Pulmonary artery endothelial cell (primary cell): ENCODE results near the gene DNAH9. TPM values are rescaled to one million over a fixed set of nuclear protein-coding genes. Genes with fewer than 3 reads are reported as not detected.
"Not testable (repeated sequence)": the region's sequence is repeated elsewhere in the genome, so short reads cannot be mapped to it uniquely, and the experiment has no call there.

Source experiments
- DNase-seq: peaks from one replicate; pipeline ENCODE4 v3.0.0-alpha.2; 2011; ENCODE audit warnings: low read depth, low spot score
- total RNA-seq: library from RNA; depleted of rRNA; stranded (reverse); fragments of >200 nt; gene quantifications from 2 replicates; pipeline ENCODE4 v1.2.3, GENCODE V29; 2014

DNAH9 gene
- total RNA-seq, 1 donor from 2014 or later = 0.07 TPM

- no peak for DNase-seq
Measured at GRCh38 chr17:11899537-11899942, 301.3 kb downstream of the DNAH9 start.

- DNase-seq = no peak
Measured at GRCh38 chr17:11900041-11900476, 301.8 kb downstream of the DNAH9 start.

GRCh38 chr17:11900655-11901054, 302.4 kb downstream of the DNAH9 start:
- no peak for DNase-seq

GRCh38 chr17:11901931-11902330, 303.7 kb downstream of the DNAH9 start:
- no peak for DNase-seq

GRCh38 chr17:11908711-11909146, 310.5 kb downstream of the DNAH9 start:
- DNase-seq = no peak

GRCh38 chr17:11909348-11909747, 311.1 kb downstream of the DNAH9 start:
- DNase-seq = no peak

GRCh38 chr17:11916091-11916490, 317.8 kb downstream of the DNAH9 start:
- no peak for DNase-seq

- no peak for DNase-seq
Measured at GRCh38 chr17:11917415-11917814, 319.1 kb downstream of the DNAH9 start.

GRCh38 chr17:11921296-11921695, 323.0 kb downstream of the DNAH9 start:
- DNase-seq = no peak

GRCh38 chr17:11922638-11923037, 324.4 kb downstream of the DNAH9 start:
- DNase-seq = no peak

- DNase-seq = no peak
Measured at GRCh38 chr17:11924076-11924475, 325.8 kb downstream of the DNAH9 start.

- DNase-seq = no peak
Measured at GRCh38 chr17:11925262-11926021, 327.2 kb downstream of the DNAH9 start.

- DNase-seq = no peak
Measured at GRCh38 chr17:11928436-11928835, 330.2 kb downstream of the DNAH9 start.

GRCh38 chr17:11932337-11932898, 334.1 kb downstream of the DNAH9 start:
- no peak for DNase-seq

- no peak for DNase-seq
Measured at GRCh38 chr17:11935734-11936406, 337.6 kb downstream of the DNAH9 start.

GRCh38 chr17:11940904-11941303, 342.6 kb downstream of the DNAH9 start:
- no peak for DNase-seq

- DNase-seq = not testable (repeated sequence)
Measured at GRCh38 chr17:11943086-11943485, 344.8 kb downstream of the DNAH9 start.

- DNase-seq = no peak
Measured at GRCh38 chr17:11943759-11944347, 345.6 kb downstream of the DNAH9 start.

- no peak for DNase-seq
Measured at GRCh38 chr17:11944587-11944986, 346.3 kb downstream of the DNAH9 start.

- no peak for DNase-seq
Measured at GRCh38 chr17:11948789-11949188, 350.5 kb downstream of the DNAH9 start.

- DNase-seq = not testable (repeated sequence)
Measured at GRCh38 chr17:11949571-11949970, 351.3 kb downstream of the DNAH9 start.
